Measurements from ENCODE around the gene CALU.

CALU gene

DNA sequence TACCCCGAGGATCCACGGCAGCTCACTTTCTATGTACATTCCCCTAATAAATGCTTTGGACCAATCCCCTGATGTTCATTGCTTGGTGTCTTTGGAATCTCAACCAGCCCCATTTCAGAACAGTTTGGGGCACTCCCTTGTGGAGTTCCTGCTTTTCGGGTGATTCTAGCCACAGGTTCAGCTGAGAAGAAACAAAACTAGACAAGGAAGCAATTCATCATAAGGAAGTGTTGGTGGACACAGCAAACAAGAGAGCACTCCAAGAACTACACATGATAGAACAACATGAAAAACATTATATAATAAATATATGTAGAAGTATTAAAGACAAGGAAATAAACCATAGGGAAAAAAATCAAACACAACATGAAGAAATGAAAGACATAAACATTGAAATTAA is 46.6 kb downstream of the CALU start:
- DNase-seq (ENCODE audit: low read depth in 2 of 2) = no peak

- no peak for DNase-seq (ENCODE audit: low read depth in 2 of 2)
These were observed 49.6 kb downstream of the CALU start for GRCh38 chr7:128788446-128789412.

GRCh38 chr7:128790315-128791041 is 51.3 kb downstream of the CALU start:
- DNase-seq (ENCODE audit: low read depth in 2 of 2) = no peak

GRCh38 chr7:128791121-128791971 is 52.2 kb downstream of the CALU start, which contains the start of gene CCDC136:
TSS of gene CCDC136 (plus strand) at chr7:128791968. CDS start at chr7:128792412, 444 bp downstream.
- peak; percentile 68 to 72 for DNase-seq (ENCODE audit: low read depth in 2 of 2)

GRCh38 chr7:128791972-128792327 is 52.8 kb downstream of the CALU start:
- DNase-seq (ENCODE audit: low read depth in 2 of 2) = no peak

DNA sequence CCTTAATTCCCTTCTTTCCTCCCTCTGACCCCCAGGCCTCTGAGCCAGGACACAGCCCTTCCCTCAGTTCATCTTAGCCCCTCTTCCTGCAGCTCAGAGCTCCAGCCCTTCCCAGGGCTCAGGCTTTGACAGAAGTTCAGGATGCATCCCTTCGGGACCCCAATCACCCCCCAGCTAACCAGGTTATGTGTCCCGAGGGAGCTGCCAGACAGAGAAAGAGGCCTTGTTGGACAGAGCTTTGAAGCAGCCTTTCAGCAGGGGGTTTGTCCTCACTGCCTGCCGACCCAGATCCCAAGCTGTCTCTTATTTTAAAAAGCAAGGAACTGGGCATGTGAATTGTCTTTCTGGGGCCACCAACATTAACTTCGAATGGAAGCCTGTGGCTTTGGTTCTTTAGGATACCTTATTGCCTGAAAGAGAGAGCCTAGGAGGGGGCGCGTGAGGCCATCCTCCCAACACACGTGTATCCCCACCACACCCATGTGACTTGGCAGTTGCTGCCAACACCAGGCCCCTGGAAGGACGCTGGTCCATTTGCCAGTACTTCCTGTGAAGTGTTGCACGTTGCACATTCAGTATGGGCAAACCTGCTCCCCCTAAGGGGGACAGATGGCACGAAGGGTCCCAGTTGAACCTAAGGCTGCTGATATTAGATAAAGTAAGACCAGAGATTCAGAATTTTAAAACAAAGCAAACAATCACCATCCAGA is 53.5 kb downstream of the CALU start:
- no peak for DNase-seq (ENCODE audit: low read depth in 2 of 2)

DNA sequence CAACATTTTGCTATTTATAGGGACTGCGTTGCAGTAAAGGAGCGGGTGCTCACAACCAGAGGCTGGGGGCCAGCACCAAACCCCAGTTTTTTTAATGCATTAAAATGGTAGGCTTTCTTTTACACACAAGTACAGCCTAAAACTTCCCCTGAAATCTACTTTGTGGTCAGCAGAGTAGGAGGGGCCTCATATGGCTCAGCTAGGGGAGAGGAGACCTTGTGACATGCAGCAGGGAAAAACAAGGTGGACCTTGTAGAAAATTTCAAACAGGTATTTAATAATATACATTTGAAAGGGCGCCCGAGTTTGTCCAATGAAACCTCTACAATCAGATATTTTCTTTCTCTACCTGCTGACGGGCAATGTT is 54.0 kb downstream of the CALU start:
- DNase-seq (ENCODE audit: low read depth in 2 of 2) = no peak

DNA sequence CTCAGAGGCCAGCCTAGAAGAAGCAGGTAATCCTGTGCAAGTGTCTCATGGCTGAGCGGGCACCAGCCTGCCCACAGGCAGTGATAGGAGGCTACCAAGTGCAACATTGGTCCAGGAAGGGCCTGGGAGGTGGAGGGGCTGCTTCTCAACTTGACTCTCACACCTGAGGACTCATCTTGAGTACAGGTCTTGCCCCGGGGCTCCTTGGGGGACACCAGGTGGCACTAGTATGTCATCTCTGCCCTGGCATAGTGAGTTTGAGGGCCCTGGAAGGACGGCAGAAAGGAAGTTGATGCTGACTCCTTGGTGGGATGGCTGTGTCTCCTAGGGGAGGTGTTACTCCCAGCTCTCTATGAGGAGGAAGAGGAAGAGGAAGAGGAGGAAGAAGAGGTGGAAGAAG is 54.9 kb downstream of the CALU start:
- DNase-seq (ENCODE audit: low read depth in 2 of 2) = no peak

GRCh38 chr7:128794436-128794835 is 55.3 kb downstream of the CALU start:
- DNase-seq (ENCODE audit: low read depth in 2 of 2) = no peak

DNA sequence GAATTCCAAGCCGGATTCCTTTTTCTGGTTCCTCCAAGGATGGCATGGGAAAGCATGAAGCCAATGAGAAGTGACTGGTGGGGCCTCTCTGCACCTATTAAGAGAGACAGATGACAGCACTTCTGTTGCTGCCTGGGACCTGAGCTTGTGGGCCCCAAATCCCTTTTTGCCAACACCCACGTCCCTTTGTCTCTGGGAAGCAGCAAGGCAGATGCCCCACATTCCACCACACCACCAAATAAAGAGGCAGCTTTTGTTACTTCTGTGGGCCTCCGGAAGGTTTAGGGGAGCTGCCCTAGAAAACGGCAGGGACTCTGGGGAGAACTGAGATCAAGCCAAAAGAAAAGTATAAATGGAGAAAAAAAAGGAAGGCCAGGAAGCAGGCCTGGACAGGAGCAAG is 56.0 kb downstream of the CALU start:
- DNase-seq (ENCODE audit: low read depth in 2 of 2) = no peak

GRCh38 chr7:128796327-128796726 is 57.2 kb downstream of the CALU start:
- DNase-seq (ENCODE audit: low read depth in 2 of 2) = no peak

DNA sequence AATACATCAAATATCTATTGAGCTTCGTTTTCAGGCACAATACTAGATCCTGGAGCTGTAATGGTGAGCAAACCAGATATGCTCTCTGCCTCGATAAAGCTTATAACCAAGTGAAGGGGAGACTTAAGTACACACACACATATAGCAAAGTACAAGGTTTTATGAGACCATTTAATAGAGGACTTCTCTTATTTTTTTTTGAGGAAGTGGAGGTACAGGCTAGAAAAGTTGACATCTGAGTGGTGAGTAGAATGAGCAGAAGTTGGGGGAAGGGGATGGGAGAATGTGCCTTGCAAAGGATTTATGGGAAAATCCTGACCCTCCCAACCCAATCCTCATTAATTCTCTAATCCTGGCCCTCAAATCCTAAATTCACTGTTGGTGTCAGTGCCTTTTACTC is 60.3 kb downstream of the CALU start:
- no peak for DNase-seq (ENCODE audit: low read depth in 2 of 2)

DNA sequence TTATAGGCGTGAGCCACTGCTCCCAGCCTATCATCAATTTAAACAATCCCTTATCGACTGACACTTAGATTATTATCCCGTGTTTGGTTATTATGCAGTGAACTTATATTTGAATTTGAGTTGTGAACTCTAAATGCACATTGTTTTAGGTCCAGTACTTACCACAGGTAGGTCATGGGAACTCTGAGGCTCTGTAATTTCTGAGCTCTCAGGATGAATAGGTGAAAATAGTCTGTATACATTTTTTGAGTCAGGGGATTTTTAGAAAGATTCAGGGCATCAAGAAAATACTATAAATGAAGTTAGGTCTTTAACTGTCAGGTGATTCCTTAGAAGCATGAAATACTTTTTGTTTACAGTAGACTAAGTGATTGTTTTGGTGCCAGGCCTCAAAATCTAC is 61.4 kb downstream of the CALU start:
- DNase-seq (ENCODE audit: low read depth in 2 of 2) = no peak

DNA sequence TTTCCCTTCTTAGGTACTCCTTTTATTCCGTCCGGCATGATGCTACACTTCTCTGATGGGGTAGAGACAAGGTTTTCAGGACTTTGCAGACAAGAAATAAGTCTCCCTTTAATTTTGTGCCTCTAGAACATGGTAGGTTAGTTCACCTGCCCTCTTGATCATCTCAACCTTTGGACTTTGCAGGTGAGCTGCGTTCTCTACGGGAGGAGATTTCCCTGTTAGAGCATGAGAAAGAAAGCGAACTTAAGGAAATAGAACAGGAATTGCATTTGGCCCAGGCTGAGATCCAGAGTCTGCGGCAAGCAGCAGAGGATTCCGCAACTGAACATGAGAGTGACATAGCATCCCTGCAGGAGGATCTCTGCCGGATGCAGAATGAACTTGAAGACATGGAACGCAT is 61.8 kb downstream of the CALU start:
- DNase-seq (ENCODE audit: low read depth in 2 of 2) = no peak

DNA sequence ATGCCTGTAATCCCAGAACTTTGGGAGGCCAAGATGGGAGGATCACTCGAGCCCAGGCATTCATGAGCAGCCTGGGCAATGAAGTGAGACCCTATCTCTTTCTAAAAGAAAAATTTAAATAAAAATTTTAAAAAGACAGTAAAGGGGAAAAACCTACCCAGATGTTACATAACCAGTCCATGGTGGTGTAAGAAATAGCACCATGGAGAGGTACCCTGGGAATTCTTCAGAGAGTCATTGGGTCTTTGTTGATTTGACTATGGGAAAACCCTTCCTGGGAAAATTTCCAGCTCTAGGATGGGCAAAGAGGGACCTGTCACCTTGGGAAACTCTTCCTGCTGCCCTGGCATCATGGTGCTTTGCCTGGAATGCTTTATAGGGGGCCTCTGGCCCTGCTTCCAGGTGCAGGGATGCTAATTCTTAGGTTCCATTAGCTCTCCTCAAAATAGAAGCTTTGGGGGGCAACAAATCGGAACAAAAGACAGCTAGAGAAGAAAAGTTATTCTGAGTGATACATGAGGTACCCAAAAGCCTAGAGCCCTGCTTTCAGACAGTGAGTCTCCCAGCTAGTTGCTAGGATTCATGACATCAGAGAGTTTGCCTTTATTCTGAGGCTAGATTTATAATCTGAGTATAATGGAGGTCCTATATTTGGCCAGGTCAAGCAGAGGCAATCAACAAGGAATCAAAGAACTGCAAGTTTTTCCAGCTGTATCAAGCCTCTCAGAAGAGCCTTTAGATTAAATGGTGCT is 62.7 kb downstream of the CALU start:
- no peak for DNase-seq (ENCODE audit: low read depth in 2 of 2)

DNA sequence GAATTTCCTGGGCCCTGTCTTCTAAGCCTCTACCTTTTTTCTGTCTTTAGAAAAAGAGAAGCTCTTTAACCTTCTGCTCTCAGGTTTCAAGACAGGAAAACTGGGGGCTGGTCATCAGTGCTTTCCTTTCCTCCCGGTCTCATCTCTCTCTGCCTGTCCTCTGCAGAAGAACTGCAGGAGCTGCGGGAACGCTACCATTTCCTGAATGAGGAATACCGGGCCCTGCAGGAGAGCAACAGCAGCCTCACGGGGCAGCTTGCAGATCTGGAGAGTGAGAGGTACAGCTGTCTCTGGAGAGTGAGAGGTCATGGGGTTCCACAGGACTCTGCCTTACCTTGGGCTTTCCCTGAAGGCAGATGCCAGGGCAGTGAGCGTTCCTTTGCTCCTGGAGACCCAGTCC is 65.3 kb downstream of the CALU start:
- no peak for DNase-seq (ENCODE audit: low read depth in 2 of 2)

GRCh38 chr7:128805225-128805624 is 66.1 kb downstream of the CALU start:
- no peak for DNase-seq (ENCODE audit: low read depth in 2 of 2)

- DNase-seq (ENCODE audit: low read depth in 2 of 2) = no peak
These were observed 68.0 kb downstream of the CALU start for GRCh38 chr7:128807191-128807590.

DNA sequence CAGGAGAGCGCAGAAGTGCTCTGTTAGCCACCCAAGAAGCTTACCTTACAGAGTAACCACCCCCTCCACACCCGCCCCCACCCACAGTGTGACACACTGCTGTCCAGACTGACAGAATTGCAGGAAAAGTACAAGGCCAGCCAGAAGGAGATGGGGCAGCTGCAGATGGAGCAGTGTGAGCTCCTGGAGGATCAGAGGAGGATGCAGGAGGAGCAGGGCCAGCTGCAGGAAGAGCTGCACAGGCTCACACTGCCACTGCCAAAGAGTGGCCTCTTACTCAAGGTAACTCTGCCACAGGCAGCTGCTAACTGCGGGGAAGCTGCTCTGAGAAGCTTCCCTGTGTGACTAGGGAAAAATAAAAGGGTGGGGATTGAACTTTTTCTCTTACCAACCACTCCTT is 70.2 kb downstream of the CALU start:
- DNase-seq (ENCODE audit: low read depth in 2 of 2) = no peak

GRCh38 chr7:128810473-128810872 is 71.3 kb downstream of the CALU start:
- DNase-seq (ENCODE audit: low read depth in 2 of 2) = no peak

- DNase-seq (ENCODE audit: low read depth in 2 of 2) = no peak
These were observed 71.8 kb downstream of the CALU start for GRCh38 chr7:128810997-128811396.

Measured in stimulated activated CD4-positive, alpha-beta T cell treated with anti-CD3 and anti-CD28 coated beads, Interleukin-4, amount 100 ng/mL, for 48 hours (primary cell).